ENCODE data around the gene ZNF514.

GRCh38 chr2:95181774-95182173 lies 22.1 kb upstream of the ZNF514 start:
- TF ChIP-seq EZH2 (IDR thresholded peaks at IDR 0.05; ENCODE audit: low read depth) (no peak), CTCF (conservative IDR thresholded peaks at IDR 0.05) (no peak)
